COLO668 (cell line): ENCODE data around the gene HYDIN.
"Not testable (repeated sequence)": the region's sequence is repeated elsewhere in the genome, so short reads cannot be mapped to it uniquely, and the experiment has no call there.

Experiments used
- DNase-seq: peaks from one replicate; lab custom pipeline; 2025; ENCODE audit not compliant: unreplicated experiment; lab: John Stamatoyannopoulos, UW

The HYDIN gene

DNA sequence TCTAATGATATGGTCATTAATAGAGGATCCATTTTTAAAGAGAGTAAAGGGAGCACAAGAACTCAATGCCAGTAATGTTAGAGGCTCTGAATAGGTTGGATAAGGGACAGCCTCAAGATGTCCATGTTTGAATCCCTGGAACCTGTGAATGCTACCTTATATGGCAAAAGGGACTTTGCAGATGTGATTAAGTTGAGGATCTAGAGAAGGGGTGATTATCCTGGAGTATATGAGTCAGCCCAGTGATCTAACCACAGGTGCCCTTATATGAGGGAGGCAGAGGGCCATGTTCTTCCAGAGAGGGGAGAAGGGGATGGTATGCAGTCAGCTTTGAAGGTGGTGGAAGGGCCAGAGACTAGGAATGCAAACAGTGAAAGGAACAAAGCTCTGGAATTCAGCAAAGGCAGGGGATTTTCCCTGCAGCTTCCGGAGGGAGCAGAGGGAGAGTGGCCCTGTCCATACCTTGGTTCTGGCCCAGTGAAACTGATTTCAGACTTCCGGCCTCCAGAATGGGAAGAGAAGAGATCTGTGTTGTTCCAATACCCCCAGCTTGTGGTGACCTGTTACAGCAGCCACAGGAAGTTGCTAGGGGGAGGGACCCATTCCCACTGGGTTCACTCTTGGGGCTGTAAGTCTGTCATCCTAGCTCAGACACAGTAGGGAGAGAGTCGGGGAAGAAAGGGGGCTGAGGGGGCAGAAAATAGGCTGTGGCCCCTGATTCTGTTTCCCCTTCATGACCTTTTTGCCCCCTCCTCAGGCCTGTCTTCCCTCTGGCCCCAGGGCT lies 220.9 kb downstream of the HYDIN start:
- not testable (repeated sequence) for DNase-seq

DNA sequence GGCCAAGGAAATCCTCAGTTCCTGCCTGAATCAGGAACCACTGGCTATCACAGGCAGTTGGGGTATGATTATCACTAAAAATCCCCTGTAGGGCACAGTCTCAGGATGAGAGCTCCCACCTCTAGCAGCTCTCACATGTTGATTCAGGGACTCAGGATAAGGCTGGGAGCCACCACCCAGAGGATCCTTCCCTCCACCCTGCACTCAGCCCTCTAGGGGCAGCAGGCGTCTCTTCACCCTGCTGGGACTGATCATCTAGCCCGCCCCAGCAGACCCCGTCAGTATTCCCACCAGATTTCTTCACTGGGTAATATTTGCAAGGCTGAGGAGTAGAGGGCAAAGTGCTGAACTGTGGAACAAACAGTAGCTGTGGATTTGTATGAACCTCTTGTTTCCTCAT lies 224.0 kb downstream of the HYDIN start:
- not testable (repeated sequence) for DNase-seq

DNA sequence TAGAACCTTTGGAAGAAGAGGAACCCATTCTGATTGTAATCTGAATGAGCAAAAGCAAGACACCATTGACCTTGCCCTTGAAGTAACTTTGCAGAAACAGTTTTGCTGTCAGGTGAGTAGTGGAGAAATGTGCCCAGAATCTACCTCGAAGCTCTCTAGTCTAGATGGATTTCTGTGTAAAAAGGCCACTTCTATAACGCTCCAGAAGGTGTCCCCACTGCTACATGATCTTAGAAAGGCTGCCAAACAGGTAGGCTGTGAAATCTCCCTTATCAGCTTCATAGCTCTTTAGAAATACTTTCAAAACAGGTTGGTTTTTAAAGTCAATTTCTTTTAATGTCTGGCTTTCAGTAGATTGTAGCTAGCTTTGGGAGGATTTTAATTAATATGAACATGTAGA lies 230.8 kb downstream of the HYDIN start:
- peak; percentile 25 for DNase-seq

DNA sequence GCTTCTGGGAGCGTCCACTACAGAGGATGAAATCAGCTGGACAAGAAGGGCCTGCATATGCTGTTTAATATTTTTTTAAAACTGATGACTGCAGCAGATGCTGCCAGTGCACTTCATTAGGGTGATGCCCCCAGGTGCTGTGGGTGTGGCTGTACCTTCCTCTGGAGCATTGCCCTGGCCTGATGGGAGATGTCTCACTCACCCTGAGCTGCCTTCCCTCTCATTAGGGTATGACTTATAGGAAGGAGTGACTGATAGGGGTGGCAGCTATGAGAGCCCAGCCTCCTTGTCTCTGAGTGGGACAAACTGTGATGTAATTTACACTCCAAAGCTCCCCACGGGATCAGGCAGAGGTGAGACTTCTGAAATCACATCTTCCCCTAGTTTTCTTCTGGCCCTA lies 234.7 kb downstream of the HYDIN start:
- DNase-seq, result not testable (repeated sequence)

DNA sequence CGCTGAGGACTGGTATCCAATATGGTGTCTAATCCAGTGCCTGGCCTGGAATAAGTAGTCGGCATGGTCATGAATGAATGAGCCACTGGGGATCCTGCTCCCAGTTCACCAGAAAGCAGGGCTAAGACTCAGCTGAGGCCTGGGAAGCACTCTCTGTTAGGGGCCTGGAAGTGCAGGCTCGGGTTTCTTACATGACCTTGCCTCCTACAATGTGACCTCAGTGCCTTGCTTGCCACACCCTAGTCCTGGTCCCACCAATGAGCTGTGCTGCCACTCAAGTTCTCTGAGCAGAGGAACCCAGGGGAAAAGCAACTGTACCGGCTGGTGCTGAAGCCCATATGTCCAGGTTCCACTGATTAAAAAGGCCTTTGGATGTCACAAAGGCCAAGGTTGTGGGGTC lies 238.0 kb downstream of the HYDIN start:
- DNase-seq, result not testable (repeated sequence)

DNA sequence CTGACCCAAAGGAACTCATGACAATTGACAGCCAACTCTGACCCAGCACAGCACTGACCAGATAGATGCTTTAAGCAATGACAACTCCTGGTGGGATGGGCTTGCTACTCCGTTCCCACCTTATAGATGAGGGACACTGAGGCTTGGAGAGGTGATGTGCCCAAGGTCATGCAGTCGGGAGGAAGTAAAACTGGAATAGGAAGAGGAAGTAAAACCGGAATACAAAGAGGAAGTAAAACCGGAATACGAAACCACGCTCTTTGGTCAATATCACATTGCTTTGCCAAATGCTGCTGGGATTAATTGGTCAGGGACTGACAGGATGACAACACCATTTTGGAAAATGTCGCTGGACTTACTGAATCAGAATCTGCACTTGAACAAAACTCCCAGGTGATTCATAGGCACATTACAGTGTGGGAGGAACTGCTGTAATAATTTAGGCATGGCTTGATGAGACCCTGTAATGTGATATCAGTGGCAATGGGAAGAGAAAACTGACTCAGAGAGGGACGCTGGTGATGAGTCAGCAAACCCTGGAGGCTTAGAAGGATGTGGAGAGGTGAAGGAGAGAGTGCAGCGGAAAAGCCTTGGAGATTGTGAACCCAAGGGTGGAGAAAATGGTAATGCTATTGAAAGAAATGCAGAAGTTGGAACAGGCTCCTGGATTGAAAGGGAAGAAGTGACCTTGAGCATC lies 243.4 kb downstream of the HYDIN start:
- DNase-seq, result not testable (repeated sequence)

DNA sequence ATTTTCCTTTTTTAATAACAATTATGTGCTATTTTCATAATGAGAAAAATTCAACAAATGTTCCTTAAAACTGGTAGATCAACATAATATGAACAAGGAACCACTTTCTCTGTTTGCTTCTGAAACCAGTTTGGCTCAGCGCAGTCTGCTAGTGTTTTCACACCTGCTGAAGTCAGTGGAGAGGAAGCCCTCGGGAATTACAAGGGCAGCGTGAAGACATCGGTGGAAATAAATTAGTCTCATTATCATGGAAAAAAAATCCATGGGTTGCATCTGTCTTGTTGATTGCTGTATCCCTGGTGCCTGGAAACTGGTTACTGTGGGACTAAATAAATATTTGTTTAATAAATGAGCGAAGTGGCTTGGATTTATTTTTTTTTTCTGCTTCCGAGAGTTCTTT lies 245.8 kb downstream of the HYDIN start:
- not testable (repeated sequence) for DNase-seq

DNA sequence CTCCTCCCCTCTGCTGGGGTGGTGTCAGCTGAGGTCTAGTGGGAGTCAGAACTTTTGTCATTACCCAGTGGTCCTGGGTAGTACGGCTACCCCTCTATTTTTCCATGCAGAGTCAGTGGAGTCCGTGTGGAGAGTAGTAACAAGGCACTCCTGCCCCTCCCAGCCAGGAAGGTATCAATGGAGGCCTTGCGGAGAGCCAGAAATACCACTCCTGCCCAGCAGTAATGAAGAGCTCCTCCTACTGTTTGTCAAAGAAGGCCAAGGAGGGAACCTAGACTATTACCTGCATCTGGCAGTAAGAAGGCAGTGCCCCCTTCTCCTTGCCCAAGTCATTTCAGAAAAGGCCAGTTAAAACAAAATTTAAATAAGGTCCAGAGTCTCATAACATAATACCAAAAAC lies 262.2 kb downstream of the HYDIN start:
- not testable (repeated sequence) for DNase-seq

DNA sequence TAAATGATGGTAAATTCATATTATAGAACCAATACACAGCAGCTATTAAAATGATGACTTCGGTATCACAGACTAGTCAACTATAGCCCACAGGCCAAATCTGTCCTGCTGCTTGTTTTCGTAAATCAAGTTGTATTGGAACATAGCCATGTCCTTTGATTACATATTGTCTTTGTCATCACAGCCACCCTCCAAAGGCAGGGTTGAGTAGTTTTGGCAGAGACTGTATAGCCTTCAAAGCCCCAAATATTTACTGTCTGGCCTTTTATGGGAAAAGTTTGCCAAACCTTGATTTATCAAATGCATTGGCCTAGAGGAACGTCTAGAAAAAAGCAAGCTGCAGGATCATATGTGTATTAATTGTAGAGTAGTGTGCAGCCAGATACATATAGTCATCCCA lies 270.4 kb downstream of the HYDIN start:
- not testable (repeated sequence) for DNase-seq

DNA sequence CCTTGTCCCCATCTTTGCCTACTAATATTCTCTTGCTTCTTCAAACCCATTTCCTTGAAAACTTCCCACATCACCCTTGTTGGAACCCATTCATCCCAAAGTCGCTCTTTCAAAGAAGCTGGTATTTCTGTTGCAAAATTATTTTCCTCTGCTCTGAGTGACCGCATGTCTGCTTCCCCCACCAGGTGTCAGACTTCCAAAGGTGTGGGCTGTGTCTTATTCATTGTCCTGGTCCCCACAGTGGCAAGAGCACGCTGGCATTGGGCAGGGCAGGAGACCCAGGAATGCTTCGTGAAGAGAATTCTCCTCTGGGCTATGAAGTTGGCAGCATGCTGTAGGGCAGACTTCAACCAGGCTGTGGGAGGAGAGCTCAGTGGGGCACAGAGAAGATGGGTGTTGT lies 275.6 kb downstream of the HYDIN start:
- DNase-seq, result peak; percentile 3

DNA sequence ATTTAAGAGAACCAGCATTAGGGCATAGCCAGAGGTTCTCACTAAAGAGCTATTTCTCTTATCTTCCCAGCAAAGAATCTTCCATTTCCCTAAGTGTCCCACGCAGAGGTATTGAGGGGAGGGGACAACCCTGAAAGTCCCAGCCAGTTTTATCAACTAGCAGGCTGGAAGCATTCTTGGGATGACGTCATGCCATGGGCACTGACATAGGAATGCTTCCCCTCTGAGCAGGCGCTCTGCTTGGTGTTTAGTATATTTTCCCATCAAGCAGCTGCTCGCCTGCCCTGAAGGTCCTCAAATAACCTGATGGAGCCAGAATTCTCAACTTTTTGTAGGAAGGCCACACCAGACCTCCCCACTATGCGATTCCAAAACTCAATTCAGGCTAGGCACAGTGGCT lies 276.7 kb downstream of the HYDIN start:
- DNase-seq, result not testable (repeated sequence)

DNA sequence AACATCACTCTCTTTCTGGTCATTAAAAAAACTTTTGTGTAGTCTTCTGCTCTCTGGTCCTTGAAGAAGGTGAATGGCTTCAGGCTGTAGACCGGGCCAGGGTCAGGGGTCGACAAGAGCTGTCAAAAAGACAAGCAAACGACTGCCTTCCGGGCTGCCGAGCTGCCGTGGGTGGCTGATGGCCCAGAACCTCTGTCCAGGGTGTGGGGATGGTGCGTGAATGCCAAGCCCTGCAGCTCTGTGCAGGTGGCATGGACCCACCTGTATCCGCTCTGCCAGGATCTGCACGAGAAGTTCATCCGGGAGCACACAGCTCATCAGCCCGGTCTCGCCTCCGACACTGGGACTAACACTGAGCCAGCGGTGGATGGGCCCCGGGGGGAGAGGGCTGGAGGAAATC lies 287.0 kb downstream of the HYDIN start:
- not testable (repeated sequence) for DNase-seq

DNA sequence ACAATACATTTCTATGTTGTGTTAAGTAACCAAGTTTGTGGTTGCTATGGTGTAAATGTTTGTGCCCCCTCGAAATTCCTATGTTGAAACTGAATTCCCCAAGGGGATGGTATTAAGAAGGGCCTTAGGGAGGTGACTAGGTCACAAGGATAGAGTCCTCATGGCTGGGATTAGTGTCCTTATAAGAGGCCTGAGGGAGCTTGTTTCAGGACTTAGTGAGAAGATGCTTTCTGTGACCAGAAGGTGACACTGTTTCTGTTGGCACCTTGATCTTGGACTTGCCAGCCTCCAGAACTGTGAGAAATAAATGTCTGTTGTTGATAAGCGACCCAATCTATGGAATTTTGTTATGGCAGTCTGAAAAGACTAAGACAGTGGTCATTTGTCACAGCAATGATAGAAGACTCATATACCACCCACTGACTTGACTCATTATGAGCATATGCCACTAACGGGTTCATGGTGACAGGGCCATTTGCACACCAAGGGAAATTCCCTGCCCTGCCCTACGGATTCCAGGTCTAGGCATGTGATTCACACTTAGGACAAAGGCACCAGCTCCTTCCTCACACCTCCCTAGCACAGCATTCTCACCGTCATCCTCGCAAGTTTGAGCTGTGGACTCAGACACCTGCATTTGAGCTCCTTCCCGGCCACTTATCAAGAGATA lies 290.7 kb downstream of the HYDIN start:
- not testable (repeated sequence) for DNase-seq

DNA sequence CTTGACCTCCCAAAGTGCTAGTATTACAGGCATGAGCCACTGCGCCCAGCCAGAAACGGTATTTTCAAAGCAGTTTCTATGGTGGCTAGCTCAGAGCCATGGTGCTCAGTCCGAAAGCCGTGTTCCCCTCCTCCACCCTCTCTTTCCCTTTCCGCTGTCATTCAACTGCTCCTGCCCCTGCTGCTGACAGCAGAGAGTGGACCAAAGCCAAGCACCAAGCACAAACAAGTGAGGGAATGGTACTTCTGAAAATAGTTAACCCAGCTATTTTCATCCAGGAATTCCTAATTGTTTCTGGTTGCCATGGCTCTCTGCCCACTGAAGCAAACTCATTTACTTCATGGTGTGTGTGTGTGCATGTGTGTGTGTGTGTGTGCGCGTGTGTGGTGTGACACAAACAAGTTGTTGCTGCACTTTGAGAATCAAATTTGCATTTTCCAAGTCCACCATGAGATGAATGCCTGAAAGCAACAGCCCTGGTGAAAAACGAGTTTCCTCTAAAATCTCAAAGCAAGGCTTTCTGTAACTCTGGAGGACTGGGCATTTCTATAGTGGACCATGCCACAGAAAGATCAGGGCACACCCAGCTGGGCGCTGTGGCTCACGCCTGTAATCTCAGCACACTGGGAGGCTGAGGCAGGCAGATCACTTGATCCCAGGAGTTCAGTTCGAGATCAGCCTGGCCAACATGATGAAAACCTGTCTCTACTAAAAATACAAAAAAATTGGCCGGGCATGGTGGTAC lies 293.6 kb downstream of the HYDIN start:
- DNase-seq, result not testable (repeated sequence)

DNA sequence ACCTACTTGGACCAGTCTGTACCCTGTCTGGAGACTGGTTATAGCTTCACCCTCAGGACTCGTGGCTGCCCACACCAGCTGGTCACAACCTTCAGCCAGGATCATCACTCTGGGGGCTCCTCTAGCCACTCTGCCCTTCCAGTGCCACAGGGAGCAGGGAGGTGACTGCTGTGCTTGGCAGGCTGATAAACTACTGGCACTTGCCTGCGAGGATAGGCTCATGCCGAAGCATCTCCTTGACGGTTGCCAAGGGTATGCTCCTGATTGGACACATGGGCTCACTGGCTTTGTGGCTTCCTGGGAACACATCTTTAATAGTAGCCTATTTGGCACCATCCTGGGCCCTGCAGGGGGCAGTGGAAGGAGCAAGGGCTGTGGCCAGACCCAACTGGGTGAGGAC lies 295.2 kb downstream of the HYDIN start:
- not testable (repeated sequence) for DNase-seq

DNA sequence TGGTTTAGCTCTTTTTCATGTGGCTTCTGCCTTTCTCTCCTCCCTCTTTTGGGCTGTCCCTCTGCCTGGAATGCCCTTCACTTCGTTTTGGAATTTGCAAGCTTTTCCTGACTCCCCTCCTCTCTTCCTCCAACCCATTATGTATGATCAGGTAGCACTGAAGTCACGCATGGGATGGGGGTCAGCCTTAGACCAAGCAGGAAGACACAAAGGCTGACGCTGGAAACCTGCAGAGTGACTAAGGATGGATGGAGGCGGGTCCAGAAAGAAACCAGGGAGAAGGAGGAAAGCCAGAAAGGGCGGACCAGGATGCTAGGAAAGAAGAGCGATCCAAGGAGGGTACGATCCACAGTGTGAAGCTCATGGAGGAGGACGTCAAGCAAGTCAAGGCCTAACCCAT lies 296.8 kb downstream of the HYDIN start:
- not testable (repeated sequence) for DNase-seq

DNA sequence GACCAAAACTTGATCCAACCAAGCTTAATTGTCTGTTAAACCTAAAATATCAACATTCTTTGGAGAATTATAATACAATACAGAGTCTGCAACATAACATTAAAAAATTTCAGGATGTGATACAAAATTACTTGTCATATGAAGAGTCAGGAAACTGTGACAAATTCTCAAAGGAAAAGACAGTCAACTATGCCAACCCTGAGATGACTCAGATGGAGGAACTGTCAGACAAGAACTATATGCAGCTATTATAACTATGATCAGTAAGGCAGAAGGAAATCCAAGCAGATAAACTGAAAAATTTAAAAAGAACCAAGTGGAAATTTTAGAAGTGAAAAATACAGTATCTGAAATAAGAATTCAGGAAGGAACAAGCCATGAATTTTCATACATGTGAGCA lies 299.8 kb downstream of the HYDIN start:
- DNase-seq, result not testable (repeated sequence)

DNA sequence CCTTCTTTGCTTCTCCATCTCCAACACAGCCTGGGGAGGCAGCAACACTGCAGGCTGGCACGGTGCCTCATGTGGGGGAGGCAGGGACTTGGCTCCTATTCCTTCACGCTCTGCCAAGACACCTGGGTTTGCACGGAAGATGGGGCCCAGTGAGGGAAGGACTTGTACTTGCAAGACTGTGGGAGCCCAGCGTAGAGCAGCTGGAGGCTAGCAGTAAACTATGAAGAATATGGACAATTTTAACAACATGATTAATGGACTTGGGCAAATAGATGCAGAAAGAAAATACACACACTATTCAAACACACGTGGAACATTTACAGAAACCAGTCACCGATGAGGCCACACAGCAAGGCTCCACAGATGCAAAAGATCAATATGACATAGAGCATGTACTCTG lies 308.4 kb downstream of the HYDIN start:
- not testable (repeated sequence) for DNase-seq

DNA sequence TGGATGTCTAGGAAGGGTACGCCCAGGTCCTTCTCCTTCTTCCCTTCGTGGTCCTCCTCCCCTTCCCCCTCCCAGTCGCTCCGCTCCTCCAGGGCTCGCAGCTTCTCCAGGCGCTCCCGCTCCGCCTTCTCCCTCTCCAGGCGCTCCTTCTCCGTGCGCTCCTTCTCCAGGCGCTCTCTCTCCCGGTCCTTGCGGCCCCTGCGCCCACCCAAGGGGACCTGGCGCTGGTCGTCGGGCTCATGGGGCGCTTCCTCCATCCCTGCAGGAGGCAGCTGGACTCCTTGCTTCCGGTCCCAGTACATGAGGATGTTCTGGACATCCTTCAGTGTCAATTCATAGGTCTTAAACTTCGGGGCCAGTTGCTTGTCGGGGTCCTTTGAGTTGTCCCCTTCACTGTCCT lies 309.9 kb downstream of the HYDIN start:
- DNase-seq, result not testable (repeated sequence)

DNA sequence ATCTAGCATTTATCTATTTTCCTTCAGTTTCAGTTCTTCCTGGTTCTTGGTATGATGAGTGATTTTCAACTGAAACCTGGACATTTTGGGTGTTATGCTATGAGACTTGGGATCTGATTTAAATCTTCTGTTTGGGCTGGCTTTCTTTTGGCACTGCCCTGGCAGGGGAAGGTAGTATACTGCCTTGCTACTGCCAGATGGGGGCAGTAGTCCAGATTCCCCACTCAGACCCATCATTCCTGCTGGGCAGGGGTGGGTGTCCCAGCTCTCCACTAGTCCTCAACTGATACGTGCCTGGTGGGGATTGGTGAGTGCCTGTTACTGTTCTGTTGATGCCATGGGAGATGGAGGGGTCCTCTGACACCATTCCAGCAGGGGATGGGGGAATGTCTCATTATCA lies 342.3 kb downstream of the HYDIN start:
- DNase-seq, result not testable (repeated sequence)

DNA sequence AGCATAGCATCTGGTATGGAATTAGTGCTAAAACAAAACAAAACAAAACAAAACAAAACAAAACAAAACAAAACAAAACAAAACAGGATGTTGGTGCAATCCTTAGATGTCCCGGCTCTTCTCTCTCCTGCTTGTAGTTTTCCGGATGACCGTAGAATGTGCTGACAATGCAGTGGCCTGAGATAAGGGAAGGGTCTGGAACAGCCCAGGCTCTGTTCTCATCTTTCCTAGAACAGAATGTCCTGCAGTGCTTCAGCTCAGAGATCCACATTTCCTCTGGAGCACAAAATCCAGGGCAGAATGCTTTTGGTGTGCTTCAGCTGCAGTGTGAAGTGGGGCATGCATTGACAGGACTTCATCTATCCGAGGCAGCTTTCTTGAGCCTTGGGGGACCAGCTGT lies 345.9 kb downstream of the HYDIN start:
- DNase-seq, result not testable (repeated sequence)
